ENCODE measurements around the gene EPRS1. TPM values are rescaled to one million over a fixed set of nuclear protein-coding genes. Genes with fewer than 3 reads are reported as not detected.

Gene EPRS1
- total and polyA plus RNA-seq, 7 donors: 40.5 to 118 (median 79.5) TPM

DNA sequence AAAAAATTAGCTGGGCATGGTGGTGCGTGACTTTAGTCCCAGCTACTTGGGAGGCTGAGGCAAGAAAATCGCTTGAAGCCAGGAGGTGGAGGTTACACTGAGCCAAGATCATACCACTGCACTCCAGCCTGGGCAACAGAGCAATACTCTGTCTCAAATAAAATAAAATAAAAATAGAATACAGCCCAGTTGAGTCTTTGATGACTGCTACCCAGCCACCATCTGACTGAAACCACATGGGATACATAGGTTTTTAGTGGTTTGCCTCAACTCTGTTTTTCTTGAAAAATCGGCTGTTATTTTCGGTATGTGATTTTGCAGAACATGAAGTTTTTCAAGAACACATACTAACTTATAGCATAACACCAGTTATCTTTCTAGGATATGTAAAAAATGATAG, 46.5 kb downstream of the EPRS1 start:
- H3K9me3 ChIP-seq: no peaks in the 10 kb centered on the region
- peaks cover 17 to 100% of the 10 kb centered on the region in 2 donors for H3K36me3 ChIP-seq (ENCODE audit: insufficient read depth in 1 of 2, low read depth in 1 of 2)
- no peaks in the 10 kb centered on the region for H3K27me3 ChIP-seq (ENCODE audit: insufficient read depth in 3 of 3, low read length in 2 of 3)
- TF ChIP-seq, protein P1, sequence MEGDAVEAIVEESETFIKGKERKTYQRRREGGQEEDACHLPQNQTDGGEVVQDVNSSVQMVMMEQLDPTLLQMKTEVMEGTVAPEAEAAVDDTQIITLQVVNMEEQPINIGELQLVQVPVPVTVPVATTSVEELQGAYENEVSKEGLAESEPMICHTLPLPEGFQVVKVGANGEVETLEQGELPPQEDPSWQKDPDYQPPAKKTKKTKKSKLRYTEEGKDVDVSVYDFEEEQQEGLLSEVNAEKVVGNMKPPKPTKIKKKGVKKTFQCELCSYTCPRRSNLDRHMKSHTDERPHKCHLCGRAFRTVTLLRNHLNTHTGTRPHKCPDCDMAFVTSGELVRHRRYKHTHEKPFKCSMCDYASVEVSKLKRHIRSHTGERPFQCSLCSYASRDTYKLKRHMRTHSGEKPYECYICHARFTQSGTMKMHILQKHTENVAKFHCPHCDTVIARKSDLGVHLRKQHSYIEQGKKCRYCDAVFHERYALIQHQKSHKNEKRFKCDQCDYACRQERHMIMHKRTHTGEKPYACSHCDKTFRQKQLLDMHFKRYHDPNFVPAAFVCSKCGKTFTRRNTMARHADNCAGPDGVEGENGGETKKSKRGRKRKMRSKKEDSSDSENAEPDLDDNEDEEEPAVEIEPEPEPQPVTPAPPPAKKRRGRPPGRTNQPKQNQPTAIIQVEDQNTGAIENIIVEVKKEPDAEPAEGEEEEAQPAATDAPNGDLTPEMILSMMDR (IDR thresholded peaks at IDR 0.05): no peak
- ATAC-seq (no peak), DNase-seq (no peak)
- H3K27ac ChIP-seq: no peak overlapping the region
- H3K4me3 ChIP-seq: no peak overlapping the region
- H3K4me1 ChIP-seq: no peaks in the 10 kb centered on the region
- 69 to 96% (median 79%) methylated on average over 4 of the region's 4 CpGs for WGBS, 3 donors
- intact Hi-C loops (cut with DNase I): loop anchor here in 1 of 2 donors (10.0 kb wide), 1 partner anchor 105 kb away; no protein-coding TSS in a partner anchor

Other genes with a start within 250 kb of the EPRS1 start
- not detected for gene SLC30A10, start 117.9 kb downstream of the EPRS1 start, total RNA-seq
- gene SLC30A10, start 117.9 kb downstream of the EPRS1 start, polyA plus RNA-seq: not detected
- 10 to 100 TPM in 1 of 4 donors, 1 to 10 TPM in 3; 5.8 to 12.1 (median 7.2) TPM for gene BPNT1, start 43.3 kb upstream of the EPRS1 start, total RNA-seq
- 10 to 100 TPM in 2 of 3 donors, 1 to 10 TPM in 1; 5.9 to 12.3 (median 10.0) TPM for gene BPNT1, start 43.3 kb upstream of the EPRS1 start, polyA plus RNA-seq
- gene IARS2, start 47.6 kb upstream of the EPRS1 start, total RNA-seq: 10 to 100 TPM; 59.1 to 86.3 (median 69.8) TPM
- 10 to 100 TPM; 44.1 to 92.6 (median 49.0) TPM for gene IARS2, start 47.6 kb upstream of the EPRS1 start, polyA plus RNA-seq
- gene RAB3GAP2, start 225.9 kb upstream of the EPRS1 start, total RNA-seq: 10 to 100 TPM; 17.0 to 28.6 (median 27.5) TPM
- gene RAB3GAP2, start 225.9 kb upstream of the EPRS1 start, polyA plus RNA-seq: 10 to 100 TPM in 1 of 3 donors, 1 to 10 TPM in 2; 5.8 to 18.6 (median 6.8) TPM